H1 (cell line): ENCODE data around the gene ZNF786. TPM values are rescaled to one million over a fixed set of nuclear protein-coding genes. Genes with fewer than 3 reads are reported as not detected.

Experiments used
- CHD7 ChIP-seq: fragments of 300-600 bp; sonication (generic); IDR thresholded peaks from 2 replicates; pipeline ENCODE4 v1.7.1; 2012; ENCODE audit warnings: low read length, moderate library complexity, mild to moderate bottlenecking, inconsistent platforms; ENCODE audit not compliant: insufficient replicate concordance
- EP300 ChIP-seq, 2 experiments: IDR thresholded peaks; 1 replicate in 1 of 2; 2 replicates in 1 of 2; pipeline ENCODE4 v1.6.1; 2011 to 2012; ENCODE audit warnings: low read depth in 2 of 2, low read length in 2 of 2, mild to moderate bottlenecking in 2 of 2, borderline replicate concordance in 1 of 2, inconsistent platforms in 1 of 2, moderate library complexity in 1 of 2
- JUND ChIP-seq: IDR thresholded peaks from 2 replicates; pipeline ENCODE4 v1.6.1; 2011; ENCODE audit warnings: mild to moderate bottlenecking, improper control_type of control experiment, low read length
- MAX ChIP-seq: IDR thresholded peaks from 2 replicates; pipeline ENCODE4 v1.6.1; 2012; ENCODE audit warnings: inconsistent platforms
- POLR2AphosphoS5 ChIP-seq: IDR thresholded peaks from 2 replicates; pipeline ENCODE4 v1.6.1; 2011; ENCODE audit warnings: low read depth, low read length
- POU5F1 ChIP-seq: IDR thresholded peaks from 2 replicates; pipeline ENCODE4 v1.6.1; 2011; ENCODE audit warnings: low read depth, mild to moderate bottlenecking, low read length, moderate library complexity
- SRF ChIP-seq: IDR thresholded peaks from 2 replicates; pipeline ENCODE4 v1.6.1; 2011; ENCODE audit warnings: mild to moderate bottlenecking, low read depth, low read length, moderate library complexity
- polyA plus RNA-seq, 7 experiments: library from polyadenylated mRNA; depleted of rRNA in 3 of 7; stranded (reverse) in 5 of 7; unstranded in 2 of 7; fragments of >200 nt in 5 of 7; fragments of 200-250 nt in 2 of 7; gene quantifications; 1 replicate in 5 of 7; 2 replicates in 1 of 7; 4 replicates in 1 of 7; pipeline versions ENCODE4 v1.2.1 to v1.2.3, GENCODE V29; 2011 to 2013; ENCODE audit warnings: missing spikeins in 2 of 7, mixed read lengths in 2 of 7
- total RNA-seq: library from RNA; stranded (reverse); fragmentation: NEBNext Ultra II Directional; extraction: Animal tissue kit (Norgen Biotek cat#: 25700); gene quantifications from 2 replicates; pipeline ENCODE4 v1.2.1, GENCODE V29; 2021

Gene ZNF786
- total and polyA plus RNA-seq, 2 of the 8 experiments (the other 6 are each of a cell fraction or from before 2014, with no cell fraction given): 7.7 to 16.3 TPM

GRCh38 chr7:149071641-149072437 is 18.7 kb downstream of the ZNF786 start (continued):
- TF ChIP-seq CHD7: no peak
- no peak for TF ChIP-seq POU5F1
- TF ChIP-seq SRF: no peak
- no peak for TF ChIP-seq EP300 (IDR thresholded peaks at IDR 0.05; ENCODE audit: borderline replicate concordance in 1 of 2, low read depth in 2 of 2, low read length in 2 of 2)
- TF ChIP-seq POLR2AphosphoS5: no peak
- peak; percentile 74 for TF ChIP-seq MAX
- TF ChIP-seq JUND: no peak
